NCI-H2196 (cell line): ENCODE measurements around the gene UXS1.

ENCODE experiments used
- DNase-seq: peaks from one replicate; lab custom pipeline; 2025; ENCODE audit not compliant: unreplicated experiment; lab: John Stamatoyannopoulos, UW

UXS1 gene

GRCh38 chr2:106090916-106091618, 103.0 kb downstream of the UXS1 start:
- no peak for DNase-seq

GRCh38 chr2:106089611-106090010, 104.5 kb downstream of the UXS1 start:
- DNase-seq = no peak

- DNase-seq = no peak
These were observed 108.7 kb downstream of the UXS1 start for GRCh38 chr2:106085181-106085940.

GRCh38 chr2:106080959-106081358, 113.1 kb downstream of the UXS1 start:
- no peak for DNase-seq

- DNase-seq = no peak
These were observed 116.0 kb downstream of the UXS1 start for GRCh38 chr2:106078096-106078495.

GRCh38 chr2:106076941-106077340, 117.2 kb downstream of the UXS1 start:
- no peak for DNase-seq

- DNase-seq = no peak
These were observed 119.1 kb downstream of the UXS1 start for GRCh38 chr2:106075048-106075447.

- DNase-seq = no peak
These were observed 120.3 kb downstream of the UXS1 start for GRCh38 chr2:106073678-106074406.

GRCh38 chr2:106070181-106070580, 123.9 kb downstream of the UXS1 start:
- DNase-seq = no peak

GRCh38 chr2:106068451-106068850, 125.7 kb downstream of the UXS1 start:
- no peak for DNase-seq

GRCh38 chr2:106065983-106066820, 127.9 kb downstream of the UXS1 start:
- DNase-seq = no peak

- DNase-seq = no peak
These were observed 128.7 kb downstream of the UXS1 start for GRCh38 chr2:106065268-106065982.

GRCh38 chr2:106063181-106063580, 130.9 kb downstream of the UXS1 start:
- no peak for DNase-seq

- DNase-seq = no peak
These were observed 131.5 kb downstream of the UXS1 start for GRCh38 chr2:106062627-106063026.

- DNase-seq = no peak
These were observed 132.3 kb downstream of the UXS1 start for GRCh38 chr2:106061611-106062349.

- no peak for DNase-seq
These were observed 134.6 kb downstream of the UXS1 start for GRCh38 chr2:106059416-106060065.

- no peak for DNase-seq
These were observed 135.5 kb downstream of the UXS1 start for GRCh38 chr2:106058469-106059137.

GRCh38 chr2:106057206-106057605, 136.9 kb downstream of the UXS1 start:
- DNase-seq = no peak
